GM20000 (cell line): Measurements from ENCODE around the gene RASGRP3.

Source experiments
- DNase-seq: peaks from one replicate; pipeline ENCODE4 v3.0.0; 2012; ENCODE audit warnings: low spot score
- TF ChIP-seq, protein P1 (sequence below): IDR thresholded peaks from 2 replicates; pipeline ENCODE4 v1.5.1; 2012; ENCODE audit warnings: mild to moderate bottlenecking, control low read depth; ENCODE audit errors: extremely low read depth, missing control alignments

RASGRP3 gene

DNA sequence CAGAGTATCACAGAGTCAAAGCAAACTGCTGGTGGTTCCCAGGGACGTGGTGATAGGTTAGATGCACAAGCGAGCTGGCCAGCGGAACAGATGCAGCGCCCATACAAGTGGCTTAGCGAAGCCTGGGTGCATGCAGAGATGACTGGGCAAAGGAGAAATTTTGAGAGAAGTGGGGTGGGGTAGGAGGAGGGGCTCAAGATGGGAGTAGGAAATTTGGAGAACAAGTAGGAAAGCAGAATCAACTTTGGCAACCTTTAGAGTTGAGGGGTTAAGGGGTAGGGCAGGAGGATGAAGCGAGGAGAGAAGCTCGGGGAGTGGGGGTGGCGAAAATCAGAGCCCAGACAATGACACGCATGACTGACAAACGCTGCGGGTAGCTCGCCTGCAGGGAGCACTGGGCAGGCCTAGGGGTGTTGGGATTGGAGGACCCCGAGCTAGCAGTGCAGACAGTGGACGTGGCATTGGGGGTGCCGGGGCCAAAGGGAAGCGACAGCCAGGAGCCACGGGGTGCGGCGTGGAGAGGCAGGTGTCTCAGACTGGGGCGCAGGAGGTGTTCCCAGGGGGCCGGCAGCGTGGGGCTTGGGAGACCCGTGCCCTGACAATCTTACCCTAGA is 122.2 kb downstream of the RASGRP3 start:
- TF ChIP-seq, protein P1, sequence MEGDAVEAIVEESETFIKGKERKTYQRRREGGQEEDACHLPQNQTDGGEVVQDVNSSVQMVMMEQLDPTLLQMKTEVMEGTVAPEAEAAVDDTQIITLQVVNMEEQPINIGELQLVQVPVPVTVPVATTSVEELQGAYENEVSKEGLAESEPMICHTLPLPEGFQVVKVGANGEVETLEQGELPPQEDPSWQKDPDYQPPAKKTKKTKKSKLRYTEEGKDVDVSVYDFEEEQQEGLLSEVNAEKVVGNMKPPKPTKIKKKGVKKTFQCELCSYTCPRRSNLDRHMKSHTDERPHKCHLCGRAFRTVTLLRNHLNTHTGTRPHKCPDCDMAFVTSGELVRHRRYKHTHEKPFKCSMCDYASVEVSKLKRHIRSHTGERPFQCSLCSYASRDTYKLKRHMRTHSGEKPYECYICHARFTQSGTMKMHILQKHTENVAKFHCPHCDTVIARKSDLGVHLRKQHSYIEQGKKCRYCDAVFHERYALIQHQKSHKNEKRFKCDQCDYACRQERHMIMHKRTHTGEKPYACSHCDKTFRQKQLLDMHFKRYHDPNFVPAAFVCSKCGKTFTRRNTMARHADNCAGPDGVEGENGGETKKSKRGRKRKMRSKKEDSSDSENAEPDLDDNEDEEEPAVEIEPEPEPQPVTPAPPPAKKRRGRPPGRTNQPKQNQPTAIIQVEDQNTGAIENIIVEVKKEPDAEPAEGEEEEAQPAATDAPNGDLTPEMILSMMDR: no peak
- DNase-seq: peak; percentile 60

DNA sequence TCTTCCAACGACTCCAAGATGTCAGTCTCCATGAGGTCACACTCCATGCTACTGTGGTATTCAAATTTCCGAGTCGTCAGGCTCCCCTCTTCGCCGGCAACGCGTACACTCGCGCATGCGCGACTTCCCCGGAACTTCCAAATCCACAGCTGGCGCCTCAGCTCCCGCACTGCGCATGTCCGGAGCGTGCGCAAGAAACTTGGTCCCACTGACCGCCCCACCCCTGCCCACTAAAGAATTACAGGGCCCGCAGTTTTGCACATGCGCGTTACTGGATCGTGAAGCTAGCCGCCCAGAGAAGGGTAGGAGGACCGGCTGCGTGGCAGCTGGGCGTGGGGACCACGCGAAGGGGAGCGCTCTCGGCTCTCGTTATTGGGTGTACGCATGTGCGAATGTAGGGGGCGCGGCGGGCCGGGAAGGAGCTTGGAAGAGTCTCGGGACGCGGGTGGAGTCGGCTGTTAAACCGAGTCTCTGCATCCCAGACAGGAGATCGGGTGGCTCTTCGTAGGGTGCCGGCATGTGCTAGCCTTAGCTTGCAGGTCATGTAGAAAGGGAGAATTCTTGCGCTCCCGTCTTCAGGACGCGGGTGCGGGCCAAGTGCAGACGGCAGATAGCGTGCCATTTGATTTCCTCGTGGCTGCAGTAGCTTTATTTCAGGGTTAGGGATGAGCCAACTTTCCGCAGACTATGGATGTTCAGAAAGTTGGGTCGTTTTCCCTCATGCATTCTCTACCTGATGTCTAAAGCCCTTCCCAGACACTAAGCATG is 122.9 kb downstream of the RASGRP3 start, which contains the start of gene FAM98A:
FAM98A (minus strand) TSS at position 125 of the 768 bp plus-strand sequence; CDS start at position 47, 78 bp downstream.
- peak; percentile 93 for DNase-seq
- TF ChIP-seq, protein P1: no peak

DNA sequence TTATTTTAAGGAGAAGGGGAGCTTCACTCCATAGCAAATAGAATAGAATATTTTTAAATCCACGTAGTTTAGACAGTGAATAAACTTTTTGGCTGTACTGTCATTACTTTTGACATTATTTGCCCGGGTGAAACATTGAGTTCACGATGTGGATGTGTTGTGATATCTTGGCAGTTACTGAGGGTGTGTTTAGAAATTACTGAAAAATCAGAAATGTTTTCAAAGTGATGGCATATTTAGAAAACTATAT is 123.4 kb downstream of the RASGRP3 start:
- TF ChIP-seq, protein P1: no peak
- no peak for DNase-seq

DNA sequence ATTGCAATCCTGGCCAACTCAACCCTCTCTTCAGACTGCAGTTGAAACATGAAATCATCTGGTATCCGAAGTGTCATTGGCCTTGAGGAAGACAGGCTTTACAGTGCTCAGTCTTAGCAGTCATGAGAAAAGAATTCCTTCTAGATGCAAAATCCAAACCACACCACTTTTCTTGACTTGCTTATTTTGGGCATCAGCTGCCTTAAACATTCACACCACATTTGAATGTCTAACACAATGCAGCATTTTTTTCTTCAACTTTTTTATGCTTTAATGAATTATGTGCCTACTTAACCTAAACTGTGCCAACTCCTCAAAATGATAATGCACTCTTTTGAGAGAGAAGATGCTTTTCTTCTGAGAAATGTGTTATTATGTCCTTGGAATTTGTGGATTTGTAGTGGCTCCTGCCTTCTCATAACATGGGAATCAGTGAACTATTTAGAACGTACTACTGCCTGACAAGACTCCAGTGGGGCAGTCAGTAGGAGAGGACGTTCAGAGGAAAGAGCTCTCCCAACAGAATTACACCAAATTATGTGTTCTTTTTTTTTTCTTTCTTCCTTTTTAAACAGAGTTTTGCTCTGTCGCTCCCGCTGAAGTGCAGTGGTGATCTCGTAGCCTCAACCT is 125.9 kb downstream of the RASGRP3 start:
- TF ChIP-seq, protein P1: no peak
- no peak for DNase-seq

DNA sequence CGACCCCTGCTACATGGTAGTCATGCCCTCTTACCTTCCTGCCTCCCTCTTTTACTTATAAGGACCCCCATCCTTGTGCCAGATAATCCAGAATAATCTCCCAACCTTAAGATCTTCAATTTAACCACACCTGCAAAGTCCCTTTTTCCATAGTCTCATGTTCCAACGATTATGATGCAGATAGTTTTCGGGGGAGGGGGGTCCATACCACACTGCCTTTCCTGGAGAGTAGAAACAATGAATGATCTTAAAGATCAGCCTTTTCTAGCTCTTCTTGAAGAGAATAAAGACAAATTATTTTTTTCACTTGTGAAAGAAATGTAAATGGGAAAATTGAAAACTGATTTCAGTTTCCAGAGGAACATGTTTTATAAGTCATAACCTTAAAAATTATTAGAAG is 127.0 kb downstream of the RASGRP3 start:
- TF ChIP-seq, protein P1: no peak
- DNase-seq: no peak

DNA sequence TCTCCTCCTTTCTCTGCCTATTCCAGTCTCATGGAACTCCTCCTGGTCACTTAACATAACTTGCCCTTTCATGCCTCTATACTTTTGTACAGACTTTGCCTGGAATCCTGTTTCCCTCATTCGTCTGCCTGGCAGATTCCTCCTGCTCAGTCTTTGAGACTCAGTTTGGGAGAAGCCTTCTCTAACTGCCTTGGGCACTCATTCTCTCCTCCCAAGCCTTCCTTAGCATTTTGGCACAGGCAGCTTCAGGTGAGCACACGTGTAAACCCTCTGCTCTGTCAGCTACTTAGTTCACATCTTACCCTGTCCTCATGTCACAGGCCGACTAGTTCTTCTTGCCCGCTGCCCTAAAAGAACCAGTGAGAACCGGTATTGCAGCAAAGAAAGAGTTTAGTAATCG is 128.6 kb downstream of the RASGRP3 start:
- TF ChIP-seq, protein P1: no peak
- DNase-seq: no peak

DNA sequence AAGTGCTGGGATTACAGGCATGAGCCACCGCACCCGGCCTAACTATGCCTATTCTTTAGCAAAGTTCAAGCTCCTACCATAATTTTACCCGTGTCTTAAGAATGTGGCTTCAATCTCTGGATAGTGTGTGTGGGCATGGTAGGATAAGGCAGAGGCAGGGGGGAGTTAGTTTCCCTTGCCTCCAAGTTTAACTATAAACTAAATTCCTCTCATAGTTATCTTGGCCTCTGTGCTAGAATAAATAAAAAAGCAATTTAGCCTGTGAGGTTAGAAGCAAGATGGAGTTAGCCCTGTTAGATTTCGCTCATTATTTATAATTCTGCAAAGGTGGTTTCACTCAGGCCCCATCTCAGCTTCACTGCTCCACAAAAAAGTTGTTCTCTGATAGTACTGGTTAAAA is 129.7 kb downstream of the RASGRP3 start:
- no peak for DNase-seq
- TF ChIP-seq, protein P1: no peak
